ENCODE measurements around the gene OR7C1.

Gene OR7C1

GRCh38 chr19:14763497-14764145 is 71.4 kb downstream of the OR7C1 start:
- no peak overlapping the region for H3K4me3 ChIP-seq (ENCODE audit: low read depth in 1 of 2, low read length in 2 of 2)
- H3K27me3 ChIP-seq (ENCODE audit: control insufficient read depth in 1 of 2, insufficient read depth in 2 of 2, low read length in 2 of 2) = peaks cover 0 to 6% of the 10 kb centered on the region in 2 donors
- H3K4me1 ChIP-seq (ENCODE audit: insufficient read depth, low read length) = no peaks in the 10 kb centered on the region
- no peaks in the 10 kb centered on the region for H3K9me3 ChIP-seq (ENCODE audit: low read length)
- no peak overlapping the region for H3K27ac ChIP-seq (ENCODE audit: low read depth, low read length)
- no peak overlapping the region for H3K9ac ChIP-seq (ENCODE audit: low read length)
- no peaks in the 10 kb centered on the region for H3K36me3 ChIP-seq (ENCODE audit: insufficient read depth, low read length)

DNA sequence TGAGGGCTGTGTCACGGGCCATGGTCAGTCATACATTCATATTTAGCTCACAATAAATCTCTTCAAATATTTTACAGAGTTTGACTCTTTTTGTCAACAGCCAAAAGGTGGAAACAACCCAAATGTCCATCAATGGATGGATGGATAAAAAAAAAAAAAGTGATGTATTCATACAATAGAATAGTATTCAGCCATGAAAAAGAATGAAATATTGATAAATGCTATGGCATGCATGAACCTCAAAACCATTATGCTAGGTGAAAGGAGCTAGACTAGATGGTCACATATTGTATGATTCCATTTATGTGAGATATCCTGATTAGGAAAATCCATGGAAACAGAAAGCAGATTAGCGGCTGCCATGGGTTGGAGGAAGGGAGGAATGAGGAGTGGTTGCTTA is 72.9 kb downstream of the OR7C1 start:
- Histone ChIP-seq H3K27me3 (ENCODE audit: control insufficient read depth in 1 of 2, insufficient read depth in 2 of 2, low read length in 2 of 2) (no peaks in the 10 kb centered on the region), H3K4me3 (ENCODE audit: low read depth in 1 of 2, low read length in 2 of 2) (no peak overlapping the region), H3K9me3 (ENCODE audit: low read length) (no peaks in the 10 kb centered on the region), H3K36me3 (ENCODE audit: insufficient read depth, low read length) (no peaks in the 10 kb centered on the region), H3K9ac (ENCODE audit: low read length) (no peak overlapping the region), H3K4me1 (ENCODE audit: insufficient read depth, low read length) (no peaks in the 10 kb centered on the region), H3K27ac (ENCODE audit: low read depth, low read length) (no peak overlapping the region)

DNA sequence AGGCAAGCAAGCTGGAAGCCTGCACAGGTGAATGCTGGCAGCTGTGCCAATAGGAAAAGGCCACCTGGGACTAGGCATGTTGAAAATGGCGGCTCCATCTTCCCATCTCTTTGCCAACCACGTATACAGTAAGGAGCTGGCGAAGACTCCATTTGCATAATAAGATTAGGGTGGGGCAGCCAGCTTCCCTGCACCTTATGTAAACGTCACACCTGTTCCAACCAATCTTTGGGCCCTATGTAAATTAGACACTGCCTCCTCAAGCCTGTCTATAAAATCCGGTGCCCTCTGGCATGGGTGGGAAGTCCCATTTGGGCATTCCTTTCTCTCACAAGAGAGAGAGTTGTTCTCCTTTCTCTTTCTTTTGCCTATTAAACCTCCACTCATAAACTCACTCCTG is 73.4 kb downstream of the OR7C1 start:
- H3K36me3 ChIP-seq (ENCODE audit: insufficient read depth, low read length) = no peaks in the 10 kb centered on the region
- H3K4me3 ChIP-seq (ENCODE audit: low read depth in 1 of 2, low read length in 2 of 2) = no peak overlapping the region
- no peak overlapping the region for H3K9ac ChIP-seq (ENCODE audit: low read length)
- H3K9me3 ChIP-seq (ENCODE audit: low read length) = no peaks in the 10 kb centered on the region
- H3K4me1 ChIP-seq (ENCODE audit: insufficient read depth, low read length) = no peaks in the 10 kb centered on the region
- H3K27ac ChIP-seq (ENCODE audit: low read depth, low read length) = no peak overlapping the region
- no peaks in the 10 kb centered on the region for H3K27me3 ChIP-seq (ENCODE audit: control insufficient read depth in 1 of 2, insufficient read depth in 2 of 2, low read length in 2 of 2)

DNA sequence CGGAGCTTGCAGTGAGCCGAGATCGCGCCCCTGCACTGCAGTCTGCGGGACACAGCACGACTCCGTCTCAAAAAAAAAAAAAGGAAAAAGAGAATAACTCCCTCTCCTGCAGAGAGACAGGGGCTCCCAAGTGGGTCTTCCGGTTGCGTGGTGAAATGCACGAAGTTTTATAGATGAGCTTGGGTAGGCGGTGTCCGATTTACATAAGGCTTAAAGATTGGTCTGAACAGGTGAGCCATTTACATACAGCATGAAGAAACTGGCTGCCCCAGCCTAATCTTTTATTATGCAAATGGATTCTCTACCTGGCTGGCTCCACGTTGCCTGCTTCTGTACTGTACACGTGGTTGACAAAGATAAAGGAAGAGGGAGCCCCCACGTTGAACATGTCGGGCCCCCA is 76.2 kb downstream of the OR7C1 start:
- Histone ChIP-seq H3K27ac (ENCODE audit: low read depth, low read length) (no peak overlapping the region), H3K4me1 (ENCODE audit: insufficient read depth, low read length) (no peaks in the 10 kb centered on the region), H3K27me3 (ENCODE audit: control insufficient read depth in 1 of 2, insufficient read depth in 2 of 2, low read length in 2 of 2) (no peaks in the 10 kb centered on the region), H3K9ac (ENCODE audit: low read length) (no peak overlapping the region), H3K4me3 (ENCODE audit: low read depth in 1 of 2, low read length in 2 of 2) (no peak overlapping the region), H3K36me3 (ENCODE audit: insufficient read depth, low read length) (no peaks in the 10 kb centered on the region), H3K9me3 (ENCODE audit: low read length) (no peaks in the 10 kb centered on the region)

DNA sequence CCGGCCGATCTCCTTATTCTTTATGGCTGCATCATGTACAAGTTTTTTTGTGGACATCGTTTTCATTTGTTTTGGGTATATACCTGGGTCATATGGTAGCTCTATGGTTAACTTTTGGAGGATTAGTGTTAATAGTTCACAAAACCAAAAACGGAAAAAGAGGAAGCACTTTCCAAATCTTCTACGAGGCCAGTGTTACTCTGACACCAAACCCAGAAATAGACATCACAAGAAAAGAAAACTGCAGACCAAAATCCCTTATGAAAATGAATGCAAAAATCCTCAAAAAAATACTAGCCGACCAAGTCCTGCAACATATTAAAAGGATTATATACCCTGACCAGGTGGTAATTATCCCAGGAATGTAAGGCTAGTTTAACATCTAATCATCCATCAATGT is 86.4 kb downstream of the OR7C1 start:
- Histone ChIP-seq H3K9me3 (ENCODE audit: low read length) (no peaks in the 10 kb centered on the region), H3K27me3 (ENCODE audit: control insufficient read depth in 1 of 2, insufficient read depth in 2 of 2, low read length in 2 of 2) (no peaks in the 10 kb centered on the region), H3K36me3 (ENCODE audit: insufficient read depth, low read length) (no peaks in the 10 kb centered on the region), H3K27ac (ENCODE audit: low read depth, low read length) (no peak overlapping the region), H3K4me1 (ENCODE audit: insufficient read depth, low read length) (no peaks in the 10 kb centered on the region), H3K9ac (ENCODE audit: low read length) (no peak overlapping the region), H3K4me3 (ENCODE audit: low read depth in 1 of 2, low read length in 2 of 2) (no peak overlapping the region)
